GM15510 (cell line): ENCODE results near the gene ZNF225.

Experiments
- POLR2A ChIP-seq: IDR thresholded peaks from 3 replicates; pipeline ENCODE4 v1.6.1; 2011; ENCODE audit warnings: borderline replicate concordance; ENCODE audit not compliant: insufficient read length; ENCODE audit errors: extremely low read depth

ZNF225 gene

GRCh38 chr19:44113138-44113783, at the start of gene ZNF225:
Gene ZNF225 (plus strand): TSS chr19:44113399. CDS start chr19:44115828, 2,429 bp downstream.
- TF ChIP-seq POLR2A, result peak; percentile 59

GRCh38 chr19:44066305-44066704, 46.9 kb upstream of the ZNF225 start:
- no peak for TF ChIP-seq POLR2A

GRCh38 chr19:44069415-44069814, 43.8 kb upstream of the ZNF225 start:
- no peak for TF ChIP-seq POLR2A

GRCh38 chr19:44071824-44072542, 41.2 kb upstream of the ZNF225 start, which contains the start of gene ZNF284:
Gene ZNF284 (plus strand): TSS chr19:44072159. CDS start chr19:44076390, 4,231 bp downstream.
- TF ChIP-seq POLR2A, result peak; percentile 48

DNA sequence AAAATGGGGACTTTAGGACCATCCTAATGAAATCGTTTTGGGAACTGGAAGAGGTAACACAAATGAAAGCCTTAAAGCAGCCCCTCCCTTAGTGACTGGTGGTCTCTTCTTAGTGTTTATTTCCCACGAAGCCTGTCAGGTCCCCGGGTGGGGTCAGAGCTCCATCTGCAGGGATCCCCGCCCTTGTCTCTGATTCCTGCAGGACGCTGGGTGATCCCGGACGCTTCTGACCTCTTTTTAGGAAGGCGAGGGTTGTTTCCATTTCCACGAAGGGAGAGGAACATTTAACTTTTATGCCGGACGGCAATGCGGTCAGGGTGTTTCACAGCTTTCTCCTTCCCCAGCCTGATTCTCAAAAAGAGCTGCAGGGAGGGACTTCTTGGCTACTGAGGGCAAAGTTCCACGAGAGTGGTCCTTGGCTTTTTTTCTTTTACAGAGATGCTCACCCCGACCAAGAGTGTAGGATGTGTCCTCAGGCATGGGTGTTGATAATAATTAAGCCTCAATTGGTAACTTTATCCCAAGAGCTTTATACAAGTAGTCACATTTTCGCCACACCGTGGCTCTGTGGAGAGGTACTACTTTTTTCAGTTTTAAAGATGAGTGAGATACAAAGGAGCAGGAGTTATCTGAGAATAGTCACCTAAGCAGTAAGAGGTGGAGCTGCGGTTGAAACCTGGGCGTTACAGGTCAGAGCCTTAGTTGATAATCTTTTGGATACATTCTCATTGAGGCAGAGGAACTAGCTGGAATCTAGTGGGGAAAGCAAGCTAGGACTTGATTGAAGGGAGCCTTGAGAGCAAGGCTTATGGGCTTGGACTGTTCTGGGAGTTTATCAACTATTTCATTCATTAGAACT, 40.4 kb upstream of the ZNF225 start:
- TF ChIP-seq POLR2A, result no peak

- no peak for TF ChIP-seq POLR2A
Measured at GRCh38 chr19:44076325-44076724, 36.9 kb upstream of the ZNF225 start.

DNA sequence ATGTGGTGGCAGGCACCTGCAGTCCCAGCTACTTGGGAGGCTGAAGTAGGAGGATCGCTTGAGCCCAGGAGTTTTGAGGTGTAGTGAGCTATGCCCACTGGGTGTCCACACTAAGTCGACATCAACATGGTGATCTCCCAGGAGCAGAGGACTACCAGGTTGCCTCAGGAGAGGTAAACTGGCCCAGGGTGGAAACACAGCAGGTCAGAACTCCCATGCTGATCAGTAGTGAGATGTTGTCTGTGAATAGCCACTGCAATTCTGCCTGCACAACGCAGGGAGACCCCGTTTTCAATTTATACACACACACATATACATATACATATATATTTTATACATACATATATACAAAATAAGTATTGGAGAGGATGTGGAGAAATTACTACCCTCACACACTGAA, 21.1 kb upstream of the ZNF225 start:
- no peak for TF ChIP-seq POLR2A

GRCh38 chr19:44093931-44094765, 19.1 kb upstream of the ZNF225 start, which contains the start of gene ZNF224:
Gene ZNF224 (plus strand): TSS chr19:44094361. CDS start chr19:44097874, 3,513 bp downstream.
- TF ChIP-seq POLR2A, result peak; percentile 62

DNA sequence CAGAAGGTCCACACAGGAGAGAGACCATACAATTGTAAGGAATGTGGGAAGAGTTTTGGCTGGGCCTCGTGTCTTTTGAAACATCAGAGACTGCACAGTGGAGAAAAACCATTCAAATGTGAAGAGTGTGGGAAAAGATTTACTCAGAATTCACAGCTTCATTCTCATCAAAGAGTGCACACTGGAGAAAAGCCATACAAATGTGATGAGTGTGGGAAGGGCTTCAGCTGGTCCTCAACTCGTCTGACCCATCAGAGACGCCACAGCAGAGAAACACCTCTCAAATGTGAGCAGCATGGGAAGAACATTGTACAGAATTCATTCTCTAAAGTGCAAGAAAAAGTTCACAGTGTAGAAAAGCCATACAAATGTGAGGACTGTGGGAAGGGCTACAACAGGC, 5.4 kb upstream of the ZNF225 start:
- TF ChIP-seq POLR2A, result no peak

- TF ChIP-seq POLR2A, result no peak
Measured at GRCh38 chr19:44109458-44109857, 3.7 kb upstream of the ZNF225 start.

GRCh38 chr19:44111910-44112463, 1.2 kb upstream of the ZNF225 start:
- TF ChIP-seq POLR2A, result no peak

- TF ChIP-seq POLR2A, result no peak
Measured at GRCh38 chr19:44112802-44113137, 429 bp upstream of the ZNF225 start.

GRCh38 chr19:44113784-44114390, 688 bp downstream of the ZNF225 start:
- no peak for TF ChIP-seq POLR2A

DNA sequence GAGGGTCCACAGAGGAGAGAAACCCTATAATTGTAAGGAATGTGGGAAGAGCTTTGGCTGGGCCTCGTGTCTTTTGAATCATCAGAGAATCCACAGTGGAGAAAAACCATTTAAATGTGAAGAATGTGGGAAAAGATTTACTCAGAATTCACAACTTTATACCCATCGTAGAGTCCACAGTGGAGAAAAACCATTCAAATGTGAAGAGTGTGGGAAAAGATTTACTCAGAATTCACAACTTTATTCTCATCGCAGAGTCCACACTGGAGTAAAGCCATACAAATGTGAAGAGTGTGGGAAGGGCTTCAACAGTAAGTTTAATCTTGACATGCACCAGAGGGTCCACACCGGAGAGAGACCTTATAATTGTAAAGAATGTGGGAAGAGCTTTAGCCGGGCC, 18.8 kb downstream of the ZNF225 start:
- TF ChIP-seq POLR2A, result no peak
